Thoracic aorta (tissue), 2 donors: ENCODE results near the gene KSR1. TPM values are rescaled to one million over a fixed set of nuclear protein-coding genes. Genes with fewer than 3 reads are reported as not detected.

ENCODE experiments used
- ATAC-seq: fragments of 150-250 bp; one replicate; pipeline ENCODE4 v1.8.0; 2017; ENCODE audit warnings: low read depth; ENCODE audit not compliant: insufficient number of reproducible peaks, low FRiP score
- DNase-seq: peaks from one replicate; pipeline ENCODE4 v3.0.0-alpha.2; 2020; ENCODE audit warnings: low spot score
- H3K27ac ChIP-seq, 2 donors: fragments of 200-600 bp; sonication (generic); 1 replicate in 1 of 2; 2 replicates in 1 of 2; pipeline ENCODE4 v1.5.1; 2016; ENCODE audit warnings: mild to moderate bottlenecking in 2 of 2, moderate library complexity in 2 of 2
- H3K27me3 ChIP-seq: fragments of 200-600 bp; sonication (generic); replicated peaks from 2 replicates; pipeline ENCODE4 v1.6.0; 2016; ENCODE audit warnings: mild to moderate bottlenecking; ENCODE audit not compliant: insufficient read depth
- H3K36me3 ChIP-seq: fragments of 200-600 bp; sonication (generic); one replicate; pipeline ENCODE4 v1.5.1; 2016
- H3K4me1 ChIP-seq, 2 donors: fragments of 200-600 bp; sonication (generic); 1 replicate in 1 of 2; 2 replicates in 1 of 2; pipeline versions ENCODE4 v1.5.1 to v1.6.0; 2016; ENCODE audit warnings: low read depth in 2 of 2, mild to moderate bottlenecking in 1 of 2; ENCODE audit not compliant: control insufficient read depth in 1 of 2
- H3K4me3 ChIP-seq: fragments of 200-600 bp; sonication (generic); 2 replicates; pipeline ENCODE4 v1.5.1; 2016; ENCODE audit warnings: mild to moderate bottlenecking
- H3K9me3 ChIP-seq: fragments of 200-600 bp; sonication (generic); 2 replicates; pipeline ENCODE4 v1.5.1; 2016
- CTCF ChIP-seq: fragments of 200-600 bp; sonication (generic); IDR thresholded peaks from one replicate; pipeline ENCODE4 v1.5.1; 2019; ENCODE audit warnings: antibody characterized with exemption
- total RNA-seq, 2 donors: library from RNA; depleted of rRNA; stranded (reverse); fragments of >200 nt; gene quantifications; one replicate each; pipeline versions ENCODE4 v1.1.0 to v1.2.3, GENCODE V29; 2016

Gene KSR1
- total RNA-seq, 2 donors from 2014 or later = 17.6 to 46.0 TPM

GRCh38 chr17:27569257-27569722 is 113.0 kb downstream of the KSR1 start:
- no peak for TF ChIP-seq CTCF
- Histone ChIP-seq H3K9me3 (no peaks in the 10 kb centered on the region), H3K4me3 (no peak overlapping the region), H3K36me3 (no peaks in the 10 kb centered on the region), H3K4me1 (no peaks in the 10 kb centered on the region), H3K27me3 (no peaks in the 10 kb centered on the region), H3K27ac (no peak overlapping the region)
- no peak for ATAC-seq
- no peak for DNase-seq

- Histone ChIP-seq H3K36me3 (no peaks in the 10 kb centered on the region), H3K9me3 (no peaks in the 10 kb centered on the region), H3K4me3 (no peak overlapping the region), H3K4me1 (no peaks in the 10 kb centered on the region), H3K27ac (no peak overlapping the region), H3K27me3 (no peaks in the 10 kb centered on the region)
- DNase-seq (no peak), ATAC-seq (no peak)
- TF ChIP-seq CTCF = no peak
These were observed 113.8 kb downstream of the KSR1 start for GRCh38 chr17:27569884-27570577.

GRCh38 chr17:27570578-27570914 is 114.3 kb downstream of the KSR1 start:
- DNase-seq (no peak), ATAC-seq (no peak)
- no peak overlapping the region for H3K4me3 ChIP-seq
- TF ChIP-seq CTCF = no peak
- H3K27me3 ChIP-seq = no peaks in the 10 kb centered on the region
- no peaks in the 10 kb centered on the region for H3K4me1 ChIP-seq
- H3K9me3 ChIP-seq = no peaks in the 10 kb centered on the region
- H3K36me3 ChIP-seq = no peaks in the 10 kb centered on the region
- no peak overlapping the region for H3K27ac ChIP-seq

GRCh38 chr17:27571563-27572352 is 115.5 kb downstream of the KSR1 start:
- H3K4me1 ChIP-seq = no peaks in the 10 kb centered on the region

More at GRCh38 chr17:27571563-27572352, 115.5 kb downstream of the KSR1 start:
- ATAC-seq (no peak), DNase-seq (no peak)
- TF ChIP-seq CTCF = no peak
- Histone ChIP-seq H3K27me3 (no peaks in the 10 kb centered on the region), H3K27ac (no peak overlapping the region), H3K4me3 (no peak overlapping the region), H3K9me3 (no peaks in the 10 kb centered on the region), H3K36me3 (no peaks in the 10 kb centered on the region)
